ENCODE results near the gene LRRC7. TPM values are rescaled to one million over a fixed set of nuclear protein-coding genes. Genes with fewer than 3 reads are reported as not detected.
"Not testable (repeated sequence)": the region's sequence is repeated elsewhere in the genome, so short reads cannot be mapped to it uniquely, and the experiment has no call there.

The LRRC7 gene
- total and polyA plus RNA-seq, 2 donors: 0.53 to 47.7 TPM

- Histone ChIP-seq H3K36me3 (ENCODE audit: insufficient read depth) (no peaks in the 10 kb centered on the region), H3K4me1 (ENCODE audit: insufficient read depth) (no peaks in the 10 kb centered on the region), H3K27ac (ENCODE audit: low read depth) (no peak overlapping the region), H3K4me3 (ENCODE audit: low read depth, low read length) (no peak overlapping the region)
- no peak for DNase-seq (ENCODE audit: extremely low spot score)
- WGBS: 73% methylated on average over 4 of the region's 4 CpGs
These were observed 284.4 kb downstream of the LRRC7 start for GRCh38 chr1:69852151-69852550.

- Histone ChIP-seq H3K27ac (ENCODE audit: low read depth) (no peak overlapping the region), H3K4me1 (ENCODE audit: insufficient read depth) (no peaks in the 10 kb centered on the region), H3K36me3 (ENCODE audit: insufficient read depth) (no peaks in the 10 kb centered on the region), H3K4me3 (ENCODE audit: low read depth, low read length) (no peak overlapping the region)
- no peak for DNase-seq (ENCODE audit: extremely low spot score)
These were observed 285.0 kb downstream of the LRRC7 start for GRCh38 chr1:69852706-69853105.

GRCh38 chr1:69858534-69858933 lies 290.8 kb downstream of the LRRC7 start:
- H3K4me3 ChIP-seq (ENCODE audit: low read depth, low read length): no peak overlapping the region
- no peaks in the 10 kb centered on the region for H3K4me1 ChIP-seq (ENCODE audit: insufficient read depth)
- no peak overlapping the region for H3K27ac ChIP-seq (ENCODE audit: low read depth)
- no peak for DNase-seq (ENCODE audit: extremely low spot score)
- WGBS: 75% methylated on average over 1 of the region's 1 CpG
- no peaks in the 10 kb centered on the region for H3K36me3 ChIP-seq (ENCODE audit: insufficient read depth)

GRCh38 chr1:69861641-69862040 lies 293.9 kb downstream of the LRRC7 start:
- no peak for DNase-seq (ENCODE audit: extremely low spot score)
- WGBS: 83% methylated on average over 5 of the region's 5 CpGs

GRCh38 chr1:69862906-69863305 lies 295.2 kb downstream of the LRRC7 start:
- no peaks in the 10 kb centered on the region for H3K36me3 ChIP-seq (ENCODE audit: insufficient read depth)
- 99% methylated on average over 1 of the region's 1 CpG for WGBS
- no peak for DNase-seq (ENCODE audit: extremely low spot score)

More at GRCh38 chr1:69861641-69862040, 293.9 kb downstream of the LRRC7 start:
- H3K36me3 ChIP-seq (ENCODE audit: insufficient read depth): no peaks in the 10 kb centered on the region
- no peaks in the 10 kb centered on the region for H3K4me1 ChIP-seq (ENCODE audit: insufficient read depth)
- no peak overlapping the region for H3K4me3 ChIP-seq (ENCODE audit: low read depth, low read length)
- H3K27ac ChIP-seq (ENCODE audit: low read depth): no peak overlapping the region

GRCh38 chr1:69863704-69864103 lies 296.0 kb downstream of the LRRC7 start:
- no peaks in the 10 kb centered on the region for H3K4me1 ChIP-seq (ENCODE audit: insufficient read depth)
- DNase-seq (ENCODE audit: extremely low spot score): no peak
- no peaks in the 10 kb centered on the region for H3K36me3 ChIP-seq (ENCODE audit: insufficient read depth)
- H3K4me3 ChIP-seq (ENCODE audit: low read depth, low read length): no peak overlapping the region
- 83% methylated on average over 1 of the region's 1 CpG for WGBS
- H3K27ac ChIP-seq (ENCODE audit: low read depth): no peak overlapping the region

More at GRCh38 chr1:69862906-69863305, 295.2 kb downstream of the LRRC7 start:
- Histone ChIP-seq H3K4me3 (ENCODE audit: low read depth, low read length) (no peak overlapping the region), H3K27ac (ENCODE audit: low read depth) (no peak overlapping the region), H3K4me1 (ENCODE audit: insufficient read depth) (no peaks in the 10 kb centered on the region)

- no peak overlapping the region for H3K4me3 ChIP-seq (ENCODE audit: low read depth, low read length)
- no peaks in the 10 kb centered on the region for H3K36me3 ChIP-seq (ENCODE audit: insufficient read depth)
- WGBS: 49% methylated on average over 3 of the region's 3 CpGs
- no peaks in the 10 kb centered on the region for H3K4me1 ChIP-seq (ENCODE audit: insufficient read depth)
- H3K27ac ChIP-seq (ENCODE audit: low read depth): no peak overlapping the region
- DNase-seq (ENCODE audit: extremely low spot score): no peak
These were observed 303.7 kb downstream of the LRRC7 start for GRCh38 chr1:69871412-69871811.

- WGBS: 71% methylated on average over 3 of the region's 3 CpGs
- Histone ChIP-seq H3K4me1 (ENCODE audit: insufficient read depth) (no peaks in the 10 kb centered on the region), H3K27ac (ENCODE audit: low read depth) (no peak overlapping the region), H3K4me3 (ENCODE audit: low read depth, low read length) (no peak overlapping the region), H3K36me3 (ENCODE audit: insufficient read depth) (no peaks in the 10 kb centered on the region)
- no peak for DNase-seq (ENCODE audit: extremely low spot score)
These were observed 310.6 kb downstream of the LRRC7 start for GRCh38 chr1:69878338-69878737.

GRCh38 chr1:69888016-69888415 lies 320.3 kb downstream of the LRRC7 start:
- H3K4me3 ChIP-seq (ENCODE audit: low read depth, low read length); H3K27ac ChIP-seq (ENCODE audit: low read depth); DNase-seq (ENCODE audit: extremely low spot score); H3K36me3 ChIP-seq (ENCODE audit: insufficient read depth); H3K4me1 ChIP-seq (ENCODE audit: insufficient read depth): not testable (repeated sequence)
- 88% methylated on average over 13 of the region's 14 CpGs for WGBS

- WGBS: 87% methylated on average over 1 of the region's 1 CpG
- no peaks in the 10 kb centered on the region for H3K4me1 ChIP-seq (ENCODE audit: insufficient read depth)
- no peak for DNase-seq (ENCODE audit: extremely low spot score)
- H3K36me3 ChIP-seq (ENCODE audit: insufficient read depth): no peaks in the 10 kb centered on the region
- no peak overlapping the region for H3K4me3 ChIP-seq (ENCODE audit: low read depth, low read length)
- H3K27ac ChIP-seq (ENCODE audit: low read depth): no peak overlapping the region
These were observed 320.9 kb downstream of the LRRC7 start for GRCh38 chr1:69888657-69889056.

GRCh38 chr1:69898403-69898947 lies 330.8 kb downstream of the LRRC7 start:
- no peaks in the 10 kb centered on the region for H3K4me1 ChIP-seq (ENCODE audit: insufficient read depth)
- no peak for DNase-seq (ENCODE audit: extremely low spot score)

GRCh38 chr1:69911301-69911801 lies 343.6 kb downstream of the LRRC7 start:
- Histone ChIP-seq H3K27ac (ENCODE audit: low read depth) (no peak overlapping the region), H3K4me3 (ENCODE audit: low read depth, low read length) (no peak overlapping the region), H3K36me3 (ENCODE audit: insufficient read depth) (no peaks in the 10 kb centered on the region), H3K4me1 (ENCODE audit: insufficient read depth) (no peaks in the 10 kb centered on the region)
- DNase-seq (ENCODE audit: extremely low spot score): no peak
- 25% methylated on average over 1 of the region's 1 CpG for WGBS

More at GRCh38 chr1:69898403-69898947, 330.8 kb downstream of the LRRC7 start:
- no peak overlapping the region for H3K27ac ChIP-seq (ENCODE audit: low read depth)
- 86% methylated on average over 5 of the region's 5 CpGs for WGBS
- no peak overlapping the region for H3K4me3 ChIP-seq (ENCODE audit: low read depth, low read length)
- H3K36me3 ChIP-seq (ENCODE audit: insufficient read depth): no peaks in the 10 kb centered on the region

- WGBS: 14% methylated on average over 1 of the region's 1 CpG
- no peak overlapping the region for H3K27ac ChIP-seq (ENCODE audit: low read depth)
These were observed 346.3 kb downstream of the LRRC7 start for GRCh38 chr1:69913977-69914376.

GRCh38 chr1:69914976-69915765 lies 347.4 kb downstream of the LRRC7 start:
- Histone ChIP-seq H3K36me3 (ENCODE audit: insufficient read depth) (no peaks in the 10 kb centered on the region), H3K4me3 (ENCODE audit: low read depth, low read length) (no peak overlapping the region), H3K4me1 (ENCODE audit: insufficient read depth) (no peaks in the 10 kb centered on the region), H3K27ac (ENCODE audit: low read depth) (no peak overlapping the region)
- WGBS: 34% methylated on average over 5 of the region's 5 CpGs
- peak; percentile 21 for DNase-seq (ENCODE audit: extremely low spot score)

More at GRCh38 chr1:69913977-69914376, 346.3 kb downstream of the LRRC7 start:
- no peaks in the 10 kb centered on the region for H3K36me3 ChIP-seq (ENCODE audit: insufficient read depth)
- H3K4me3 ChIP-seq (ENCODE audit: low read depth, low read length): no peak overlapping the region
- H3K4me1 ChIP-seq (ENCODE audit: insufficient read depth): no peaks in the 10 kb centered on the region
- peak; percentile 68 for DNase-seq (ENCODE audit: extremely low spot score)

Data from urinary bladder (tissue), 4 donors.